HEK293 (cell line): ENCODE results near the gene KDM2B.

Source experiments
- CTCF ChIA-PET: fragments of 350-600 bp; formaldehyde crosslinking; extraction: SDS; loops from one replicate; lab custom pipeline; 2021; ENCODE audit warnings: antibody characterized with exemption; lab: Yijun Ruan, JAX
- POLR2A ChIA-PET: fragments of 300-600 bp; formaldehyde crosslinking; extraction: SDS; loops from one replicate; lab custom pipeline; 2020; ENCODE audit warnings: antibody characterized with exemption, inconsistent platforms; lab: Yijun Ruan, JAX
- H3K27ac ChIP-seq: fragments of 200-500 bp; sonication (Bioruptor generic); 2 replicates; pipeline ENCODE4 v1.5.1; 2014; ENCODE audit warnings: low read depth, low read length, control low read depth, inconsistent platforms; ENCODE audit errors: extremely low read depth
- H3K36me3 ChIP-seq, 2 experiments: fragments of 200-500 bp in 1 of 2; sonication (Bioruptor generic) in 1 of 2; 1 replicate in 1 of 2; 2 replicates in 1 of 2; pipeline ENCODE4 v1.5.1; 2014 to 2017; ENCODE audit warnings: inconsistent platforms in 2 of 2, low read length in 2 of 2; ENCODE audit not compliant: control insufficient read depth in 2 of 2, insufficient read depth in 1 of 2
- H3K4me1 ChIP-seq: fragments of 200-500 bp; sonication (Bioruptor generic); 2 replicates; pipeline ENCODE4 v1.5.1; 2014; ENCODE audit warnings: mild to moderate bottlenecking, low read length, inconsistent platforms; ENCODE audit not compliant: control insufficient read depth, insufficient read depth
- H3K4me3 ChIP-seq: 2 replicates; pipeline ENCODE4 v1.5.1; 2011; ENCODE audit warnings: low read depth, mild to moderate bottlenecking, control low read depth, low read length, moderate library complexity
- H3K9me3 ChIP-seq: fragments of 200-500 bp; sonication (Bioruptor generic); 2 replicates; pipeline ENCODE4 v1.5.1; 2014; ENCODE audit warnings: low read depth, low read length, inconsistent platforms; ENCODE audit not compliant: control insufficient read depth, insufficient read depth
- EGR2 ChIP-seq: fragments of 450-650 bp; formaldehyde crosslinking; IDR thresholded peaks from 2 replicates; pipeline ENCODE4 v1.5.1; 2016; ENCODE audit warnings: low read depth, missing biosample characterization, missing genetic modification characterization
- GFI1B ChIP-seq: fragments of 450-650 bp; formaldehyde crosslinking; IDR thresholded peaks from 2 replicates; pipeline ENCODE4 v1.5.1; 2016; ENCODE audit warnings: missing biosample characterization, missing genetic modification characterization
- GLI2 ChIP-seq: fragments of 450-650 bp; formaldehyde crosslinking; IDR thresholded peaks from 2 replicates; pipeline ENCODE4; 2017; ENCODE audit warnings: missing biosample characterization, missing genetic modification characterization, low read depth, borderline replicate concordance
- KLF7 ChIP-seq: fragments of 450-650 bp; formaldehyde crosslinking; IDR thresholded peaks from 2 replicates; pipeline ENCODE4 v1.5.1; 2016; ENCODE audit warnings: missing biosample characterization, missing genetic modification characterization, borderline replicate concordance
- MYNN ChIP-seq: fragments of 450-650 bp; formaldehyde crosslinking; IDR thresholded peaks from 2 replicates; pipeline ENCODE4 v1.5.1; 2016; ENCODE audit warnings: missing biosample characterization, missing genetic modification characterization, borderline replicate concordance
- MZF1 ChIP-seq: fragments of 450-650 bp; formaldehyde crosslinking; IDR thresholded peaks from 2 replicates; pipeline ENCODE4 v1.5.1; 2017; ENCODE audit warnings: missing biosample characterization, missing genetic modification characterization, borderline replicate concordance
- RBAK ChIP-seq: fragments of 450-650 bp; formaldehyde crosslinking; IDR thresholded peaks from 2 replicates; pipeline ENCODE4 v1.5.1; 2016; ENCODE audit warnings: missing biosample characterization, missing genetic modification characterization
- SCRT1 ChIP-seq: fragments of 450-650 bp; formaldehyde crosslinking; IDR thresholded peaks from 2 replicates; pipeline ENCODE4 v1.5.1; 2016; ENCODE audit warnings: missing biosample characterization, missing genetic modification characterization, borderline replicate concordance
- SCRT2 ChIP-seq: fragments of 450-650 bp; formaldehyde crosslinking; IDR thresholded peaks from 2 replicates; pipeline ENCODE4 v1.5.1; 2016; ENCODE audit warnings: missing biosample characterization, missing genetic modification characterization
- SP3 ChIP-seq: fragments of 450-650 bp; formaldehyde crosslinking; IDR thresholded peaks from 2 replicates; pipeline ENCODE4 v1.5.1; 2016; ENCODE audit warnings: missing biosample characterization, missing genetic modification characterization
- ZBTB20 ChIP-seq: fragments of 450-650 bp; formaldehyde crosslinking; IDR thresholded peaks from 2 replicates; pipeline ENCODE4 v1.5.1; 2016; ENCODE audit warnings: missing biosample characterization, missing genetic modification characterization
- ZFP41 ChIP-seq: fragments of 450-650 bp; formaldehyde crosslinking; IDR thresholded peaks from 2 replicates; pipeline ENCODE4 v1.5.1; 2016; ENCODE audit warnings: missing biosample characterization, missing genetic modification characterization, borderline replicate concordance
- ZIC2 ChIP-seq: fragments of 450-650 bp; formaldehyde crosslinking; IDR thresholded peaks from 2 replicates; pipeline ENCODE4 v1.5.1; 2016; ENCODE audit warnings: missing biosample characterization, missing genetic modification characterization
- ZNF121 ChIP-seq: fragments of 450-650 bp; formaldehyde crosslinking; IDR thresholded peaks from 2 replicates; pipeline ENCODE4 v1.5.1; 2016; ENCODE audit warnings: missing biosample characterization, missing genetic modification characterization
- ZNF214 ChIP-seq: fragments of 450-650 bp; formaldehyde crosslinking; IDR thresholded peaks from 2 replicates; pipeline ENCODE4 v1.5.1; 2017; ENCODE audit warnings: missing biosample characterization, mild to moderate bottlenecking, missing genetic modification characterization, borderline replicate concordance
- ZNF48 ChIP-seq: fragments of 450-650 bp; formaldehyde crosslinking; IDR thresholded peaks from 2 replicates; pipeline ENCODE4 v1.5.1; 2016; ENCODE audit warnings: missing biosample characterization, missing genetic modification characterization
- ZNF501 ChIP-seq: fragments of 450-650 bp; formaldehyde crosslinking; IDR thresholded peaks from 2 replicates; pipeline ENCODE4 v1.5.1; 2016; ENCODE audit warnings: missing biosample characterization, missing genetic modification characterization
- ZNF624 ChIP-seq: fragments of 450-650 bp; formaldehyde crosslinking; IDR thresholded peaks from 2 replicates; pipeline ENCODE4 v1.5.1; 2017; ENCODE audit warnings: missing biosample characterization, missing genetic modification characterization
- ZNF670 ChIP-seq: fragments of 450-650 bp; formaldehyde crosslinking; IDR thresholded peaks from 2 replicates; pipeline ENCODE4 v1.5.1; 2016; ENCODE audit warnings: missing biosample characterization, missing genetic modification characterization, low read depth
- ZNF785 ChIP-seq: fragments of 450-650 bp; formaldehyde crosslinking; IDR thresholded peaks from 2 replicates; pipeline ENCODE4 v1.5.1; 2016; ENCODE audit warnings: missing biosample characterization, missing genetic modification characterization
- TF ChIP-seq, protein P1 (sequence below): fragments of 450-650 bp; IDR thresholded peaks from 2 replicates; pipeline ENCODE4 v1.5.1; 2018; ENCODE audit warnings: missing biosample characterization, mild to moderate bottlenecking, missing genetic modification characterization
- TF ChIP-seq, protein P2 (sequence below): fragments of 450-650 bp; formaldehyde crosslinking; IDR thresholded peaks from 2 replicates; pipeline ENCODE4 v1.5.1; 2016; ENCODE audit warnings: missing biosample characterization, missing genetic modification characterization
- TF ChIP-seq, protein P3 (sequence below): fragments of 450-650 bp; formaldehyde crosslinking; IDR thresholded peaks from 2 replicates; pipeline ENCODE4 v1.5.1; 2016; ENCODE audit warnings: missing biosample characterization, missing genetic modification characterization
- TF ChIP-seq, protein P4 (sequence below): fragments of 450-650 bp; formaldehyde crosslinking; IDR thresholded peaks from 2 replicates; pipeline ENCODE4 v1.5.1; 2016; ENCODE audit warnings: missing biosample characterization, missing genetic modification characterization

The KDM2B gene

DNA sequence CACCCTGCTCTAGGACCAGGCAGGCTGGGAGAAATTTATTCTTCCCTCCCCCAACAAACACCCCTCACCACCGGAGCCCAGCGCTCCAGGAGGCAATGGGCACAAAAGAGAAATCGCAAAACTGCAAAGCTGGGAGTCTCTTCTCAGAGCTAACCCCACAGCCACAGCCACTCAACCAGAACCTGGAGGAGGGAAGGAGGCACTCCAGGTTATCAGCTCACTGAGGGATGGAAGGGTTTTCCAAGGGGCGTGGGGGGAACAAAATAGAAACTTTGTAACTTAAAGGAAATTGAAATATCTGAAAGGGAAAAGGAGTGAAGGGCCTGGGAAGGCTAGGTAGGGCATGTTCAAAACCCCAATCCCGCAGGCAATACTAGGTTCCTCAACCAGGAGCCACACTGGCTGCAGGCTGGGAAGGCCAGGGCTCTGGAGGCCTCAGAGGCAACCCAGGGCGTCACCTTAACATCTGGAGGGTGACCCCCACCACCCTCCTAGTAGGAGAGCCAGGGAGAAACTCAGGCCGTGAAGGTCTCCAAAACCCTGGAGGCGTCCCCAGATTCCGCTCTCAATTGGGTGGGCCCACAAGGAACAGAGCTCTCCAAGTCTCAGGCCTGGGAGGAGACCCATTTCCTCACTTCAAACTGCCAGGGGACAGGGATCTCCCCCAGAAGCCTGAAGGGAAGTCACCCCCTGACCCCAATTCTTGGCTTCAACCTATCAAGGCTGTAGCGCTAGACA is 3.2 kb downstream of the KDM2B start (continued):
- TF ChIP-seq ZBTB20 (tag by site-specific recombination) (no peak), SCRT2 (tag by site-specific recombination) (no peak), ZFP41 (tag by site-specific recombination) (no peak), GLI2 (tag by site-specific recombination) (no peak), EGR2 (no peak)

DNA sequence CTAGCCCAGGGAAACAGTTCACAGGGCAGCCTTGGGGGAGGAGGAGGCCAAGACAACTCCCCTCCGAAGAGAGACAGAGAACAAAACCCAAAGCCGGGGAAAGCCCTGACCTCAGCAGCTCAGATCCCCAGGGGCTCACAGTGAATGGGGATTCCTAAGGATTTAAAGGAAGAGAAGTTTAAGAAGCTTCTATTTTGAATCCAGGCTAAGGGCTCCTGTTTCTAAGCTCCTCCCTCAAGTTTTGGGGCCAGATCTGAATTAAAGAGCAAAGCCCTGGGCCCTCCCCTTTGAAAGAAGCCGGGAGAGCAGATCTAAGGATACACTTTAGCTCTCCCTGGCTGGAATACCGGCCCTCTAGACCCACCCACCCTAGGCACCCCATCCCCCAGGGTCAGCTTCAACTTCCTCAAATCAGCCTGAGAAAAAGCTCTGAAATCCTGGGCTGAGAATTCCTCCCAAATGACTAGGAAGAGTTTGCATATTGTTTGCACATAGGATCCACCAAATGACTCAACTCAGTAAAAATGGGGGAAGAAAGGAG is 3.9 kb downstream of the KDM2B start:
- TF ChIP-seq ZNF48 (tag by site-specific recombination) (no peak), ZIC2 (tag by site-specific recombination) (no peak), ZNF501 (tag by site-specific recombination) (no peak), ZNF214 (tag by site-specific recombination) (no peak), ZNF670 (tag by site-specific recombination) (no peak), ZNF624 (tag by site-specific recombination) (no peak), MYNN (tag by site-specific recombination) (peak; percentile 82), ZNF785 (tag by site-specific recombination) (no peak), SP3 (tag by site-specific recombination) (no peak), MZF1 (0 out of 2 replicates have a peak, but pooled peaks have one; percentile 30)
- peaks cover 6 to 36% of the 10 kb centered on the region in 2 experiments; a peak in 2 of 3 replicates for H3K36me3 ChIP-seq
- H3K9me3 ChIP-seq: no peaks in the 10 kb centered on the region
- CTCF ChIA-PET: interaction anchor here (0.7 to 1.8 kb wide), 4 partner anchors 19 to 46 kb away, joined by 3 to 6 read pairs (median 3); no protein-coding TSS in a partner anchor
- peaks cover 5% of the 10 kb centered on the region for H3K4me1 ChIP-seq
- H3K4me3 ChIP-seq: no peak overlapping the region
- POLR2A ChIA-PET: interaction anchor here (0.6 to 1.3 kb wide), 2 partner anchors 51 to 97 kb away, joined by 3 to 4 read pairs; no protein-coding TSS in a partner anchor
- 0 out of 2 replicates have a peak overlapping the region, but pooled peaks have one; percentile 17 for H3K27ac ChIP-seq

DNA sequence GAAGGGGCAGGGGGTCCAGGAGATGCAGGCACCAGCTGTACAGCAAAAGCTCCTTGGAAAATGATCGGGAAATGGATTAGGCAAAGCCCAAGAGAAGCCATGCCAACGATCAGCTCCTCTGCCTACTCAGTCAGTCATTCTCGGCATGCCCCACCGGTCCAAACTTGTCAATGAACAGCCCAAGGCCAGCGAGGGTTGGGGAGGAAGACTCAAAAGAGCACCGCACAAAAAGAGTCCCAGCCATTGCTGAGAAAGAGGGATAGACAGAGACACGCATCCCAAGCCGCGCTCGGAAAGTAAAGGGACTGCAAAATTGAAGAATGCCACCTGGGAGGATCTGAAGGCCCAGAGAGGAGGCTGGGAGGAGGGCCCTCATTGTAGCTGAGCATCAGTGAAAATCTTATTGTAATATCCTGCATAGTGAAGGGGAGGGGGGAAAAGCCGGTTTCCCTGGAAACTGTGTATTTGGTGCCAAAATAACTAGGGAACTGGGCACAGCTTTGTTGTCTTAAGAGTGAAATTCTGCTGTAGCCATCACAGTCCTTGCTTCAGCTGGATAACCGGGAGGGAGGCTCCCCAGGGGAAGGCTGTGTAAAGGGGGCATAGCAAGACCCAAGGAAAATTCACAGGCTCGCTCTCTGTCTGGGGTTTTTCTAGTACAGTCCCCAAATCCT is 4.7 kb downstream of the KDM2B start:
- CTCF ChIA-PET: interaction anchor here (0.7 to 1.8 kb wide), 3 partner anchors 23 to 47 kb away, joined by 3 to 6 read pairs (median 3); no protein-coding TSS in a partner anchor
- H3K27ac ChIP-seq: no peak overlapping the region
- H3K4me1 ChIP-seq: peaks cover 2% of the 10 kb centered on the region
- H3K36me3 ChIP-seq: peaks cover 11 to 41% of the 10 kb centered on the region in 2 experiments; a peak in 2 of 3 replicates
- TF ChIP-seq, protein P1, sequence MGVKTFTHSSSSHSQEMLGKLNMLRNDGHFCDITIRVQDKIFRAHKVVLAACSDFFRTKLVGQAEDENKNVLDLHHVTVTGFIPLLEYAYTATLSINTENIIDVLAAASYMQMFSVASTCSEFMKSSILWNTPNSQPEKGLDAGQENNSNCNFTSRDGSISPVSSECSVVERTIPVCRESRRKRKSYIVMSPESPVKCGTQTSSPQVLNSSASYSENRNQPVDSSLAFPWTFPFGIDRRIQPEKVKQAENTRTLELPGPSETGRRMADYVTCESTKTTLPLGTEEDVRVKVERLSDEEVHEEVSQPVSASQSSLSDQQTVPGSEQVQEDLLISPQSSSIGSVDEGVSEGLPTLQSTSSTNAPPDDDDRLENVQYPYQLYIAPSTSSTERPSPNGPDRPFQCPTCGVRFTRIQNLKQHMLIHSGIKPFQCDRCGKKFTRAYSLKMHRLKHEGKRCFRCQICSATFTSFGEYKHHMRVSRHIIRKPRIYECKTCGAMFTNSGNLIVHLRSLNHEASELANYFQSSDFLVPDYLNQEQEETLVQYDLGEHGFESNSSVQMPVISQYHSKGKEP: no peak
- TF ChIP-seq ZNF121 (tag by site-specific recombination): no peak
- TF ChIP-seq GFI1B (tag by site-specific recombination): no peak
- TF ChIP-seq SCRT1: no peak
- no peak for TF ChIP-seq KLF7
- TF ChIP-seq, protein P2, sequence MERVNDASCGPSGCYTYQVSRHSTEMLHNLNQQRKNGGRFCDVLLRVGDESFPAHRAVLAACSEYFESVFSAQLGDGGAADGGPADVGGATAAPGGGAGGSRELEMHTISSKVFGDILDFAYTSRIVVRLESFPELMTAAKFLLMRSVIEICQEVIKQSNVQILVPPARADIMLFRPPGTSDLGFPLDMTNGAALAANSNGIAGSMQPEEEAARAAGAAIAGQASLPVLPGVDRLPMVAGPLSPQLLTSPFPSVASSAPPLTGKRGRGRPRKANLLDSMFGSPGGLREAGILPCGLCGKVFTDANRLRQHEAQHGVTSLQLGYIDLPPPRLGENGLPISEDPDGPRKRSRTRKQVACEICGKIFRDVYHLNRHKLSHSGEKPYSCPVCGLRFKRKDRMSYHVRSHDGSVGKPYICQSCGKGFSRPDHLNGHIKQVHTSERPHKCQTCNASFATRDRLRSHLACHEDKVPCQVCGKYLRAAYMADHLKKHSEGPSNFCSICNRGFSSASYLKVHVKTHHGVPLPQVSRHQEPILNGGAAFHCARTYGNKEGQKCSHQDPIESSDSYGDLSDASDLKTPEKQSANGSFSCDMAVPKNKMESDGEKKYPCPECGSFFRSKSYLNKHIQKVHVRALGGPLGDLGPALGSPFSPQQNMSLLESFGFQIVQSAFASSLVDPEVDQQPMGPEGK (tag by site-specific recombination): no peak
- TF ChIP-seq, protein P3, sequence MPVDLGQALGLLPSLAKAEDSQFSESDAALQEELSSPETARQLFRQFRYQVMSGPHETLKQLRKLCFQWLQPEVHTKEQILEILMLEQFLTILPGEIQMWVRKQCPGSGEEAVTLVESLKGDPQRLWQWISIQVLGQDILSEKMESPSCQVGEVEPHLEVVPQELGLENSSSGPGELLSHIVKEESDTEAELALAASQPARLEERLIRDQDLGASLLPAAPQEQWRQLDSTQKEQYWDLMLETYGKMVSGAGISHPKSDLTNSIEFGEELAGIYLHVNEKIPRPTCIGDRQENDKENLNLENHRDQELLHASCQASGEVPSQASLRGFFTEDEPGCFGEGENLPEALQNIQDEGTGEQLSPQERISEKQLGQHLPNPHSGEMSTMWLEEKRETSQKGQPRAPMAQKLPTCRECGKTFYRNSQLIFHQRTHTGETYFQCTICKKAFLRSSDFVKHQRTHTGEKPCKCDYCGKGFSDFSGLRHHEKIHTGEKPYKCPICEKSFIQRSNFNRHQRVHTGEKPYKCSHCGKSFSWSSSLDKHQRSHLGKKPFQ: no peak
- TF ChIP-seq, protein P4, sequence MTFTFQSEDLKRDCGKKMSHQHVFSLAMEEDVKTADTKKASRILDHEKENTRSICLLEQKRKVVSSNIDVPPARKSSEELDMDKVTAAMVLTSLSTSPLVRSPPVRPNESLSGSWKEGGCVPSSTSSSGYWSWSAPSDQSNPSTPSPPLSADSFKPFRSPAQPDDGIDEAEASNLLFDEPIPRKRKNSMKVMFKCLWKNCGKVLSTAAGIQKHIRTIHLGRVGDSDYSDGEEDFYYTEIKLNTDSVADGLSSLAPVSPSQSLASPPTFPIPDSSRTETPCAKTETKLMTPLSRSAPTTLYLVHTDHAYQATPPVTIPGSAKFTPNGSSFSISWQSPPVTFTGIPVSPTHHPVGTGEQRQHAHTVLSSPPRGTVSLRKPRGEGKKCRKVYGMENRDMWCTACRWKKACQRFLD (tag by site-specific recombination): no peak
- no peak for TF ChIP-seq RBAK (tag by site-specific recombination)
- TF ChIP-seq, all 188 proteins: peak for 0
- Histone ChIP-seq H3K4me3 (no peak overlapping the region), H3K9me3 (no peaks in the 10 kb centered on the region)
- POLR2A ChIA-PET: no interaction called here
